PC-9 (cell line): ENCODE measurements around the gene SREK1. TPM values are rescaled to one million over a fixed set of nuclear protein-coding genes. Genes with fewer than 3 reads are reported as not detected.

Source experiments
- BruUV-seq: library from RNA; stranded (reverse); fragments of 400-500 nt; replicated peaks from 2 replicates; lab custom pipeline; 2021; lab: Mats Ljungman, UMichigan
- CTCF ChIA-PET: fragments of 300-600 bp; sonication (Branson Sonifier 250); formaldehyde crosslinking; loops from one replicate; lab custom pipeline; 2022; ENCODE audit warnings: antibody characterized with exemption; lab: Charles Lee
- POLR2A ChIA-PET: fragments of 300-600 bp; sonication (Branson Sonifier 250); formaldehyde crosslinking; loops from one replicate; lab custom pipeline; 2022; ENCODE audit warnings: antibody characterized with exemption; ENCODE audit not compliant: unreplicated experiment; lab: Charles Lee
- DNase-seq, 2 experiments: peaks; one replicate each; pipeline versions ENCODE4 v3.0.0 to v3.0.0-alpha.2; 2015 to 2022; ENCODE audit warnings: mixed read lengths in 1 of 2
- H2AFZ ChIP-seq: fragments of 200-600 bp; sonication (generic); 2 replicates; pipeline ENCODE4 v1.8.1; 2017; ENCODE audit warnings: antibody characterized with exemption
- H3F3A ChIP-seq: fragments of 200-600 bp; sonication (generic); 2 replicates; pipeline ENCODE4 v1.8.1; 2017; ENCODE audit warnings: antibody characterized with exemption, mild to moderate bottlenecking, low read depth; ENCODE audit not compliant: insufficient read depth
- H3K27ac ChIP-seq: fragments of 200-600 bp; sonication (generic); 2 replicates; pipeline ENCODE4 v1.6.1; 2016; ENCODE audit warnings: mixed run types
- H3K27me3 ChIP-seq: fragments of 200-600 bp; sonication (generic); 2 replicates; pipeline ENCODE4 v1.6.1; 2016; ENCODE audit warnings: low read depth, mixed run types; ENCODE audit not compliant: insufficient read depth
- H3K36me3 ChIP-seq: fragments of 200-600 bp; sonication (generic); 2 replicates; pipeline ENCODE4 v1.6.1; 2016; ENCODE audit warnings: low read depth, mixed run types
- H3K4me1 ChIP-seq: fragments of 200-600 bp; sonication (generic); replicated peaks from 2 replicates; pipeline ENCODE4 v1.6.1; 2016; ENCODE audit warnings: mixed run types; ENCODE audit not compliant: insufficient read depth
- H3K4me2 ChIP-seq: fragments of 200-600 bp; sonication (generic); 2 replicates; pipeline ENCODE4 v1.6.1; 2017; ENCODE audit warnings: mixed run types
- H3K4me3 ChIP-seq: fragments of 200-600 bp; sonication (generic); 2 replicates; pipeline ENCODE4 v1.6.1; 2016; ENCODE audit warnings: mixed run types
- H3K79me2 ChIP-seq: fragments of 200-600 bp; sonication (generic); 2 replicates; pipeline ENCODE4 v1.6.1; 2017; ENCODE audit warnings: low read depth, mixed run types
- H3K9me2 ChIP-seq: fragments of 200-600 bp; sonication (generic); 2 replicates; pipeline ENCODE4 v1.8.1; 2017; ENCODE audit warnings: mild to moderate bottlenecking; ENCODE audit not compliant: insufficient read depth
- H3K9me3 ChIP-seq: fragments of 200-600 bp; sonication (generic); 2 replicates; pipeline ENCODE4 v1.8.1; 2016; ENCODE audit warnings: low read depth; ENCODE audit not compliant: insufficient read depth
- H4K20me1 ChIP-seq: fragments of 200-600 bp; sonication (generic); 2 replicates; pipeline ENCODE4 v1.8.1; 2017; ENCODE audit not compliant: insufficient read depth
- EZH2 ChIP-seq: fragments of 200-600 bp; sonication (generic); IDR thresholded peaks from 2 replicates; pipeline ENCODE4 v1.8.0; 2017; ENCODE audit warnings: antibody characterized with exemption, low read depth
- intact Hi-C: fragments of 100-400 bp; cut with micrococcal nuclease; formaldehyde crosslinking; loops from one replicate; pipeline ENCODE4 v1.10.0; 2022; ENCODE audit not compliant: unreplicated experiment
- total RNA-seq: library from RNA; stranded (reverse); gene quantifications from 2 replicates; pipeline ENCODE4 v1.2.3, GENCODE V29; 2021
- TF ChIP-seq, protein P1 (sequence below): fragments of 200-600 bp; sonication (generic); conservative IDR thresholded peaks from 2 replicates; pipeline ENCODE4 v1.6.1; 2017; ENCODE audit warnings: mixed run types, antibody characterized with exemption, mild to moderate bottlenecking, moderate library complexity

The SREK1 gene
- total RNA-seq, 1 experiment from 2014 or later = 73.8 TPM

DNA sequence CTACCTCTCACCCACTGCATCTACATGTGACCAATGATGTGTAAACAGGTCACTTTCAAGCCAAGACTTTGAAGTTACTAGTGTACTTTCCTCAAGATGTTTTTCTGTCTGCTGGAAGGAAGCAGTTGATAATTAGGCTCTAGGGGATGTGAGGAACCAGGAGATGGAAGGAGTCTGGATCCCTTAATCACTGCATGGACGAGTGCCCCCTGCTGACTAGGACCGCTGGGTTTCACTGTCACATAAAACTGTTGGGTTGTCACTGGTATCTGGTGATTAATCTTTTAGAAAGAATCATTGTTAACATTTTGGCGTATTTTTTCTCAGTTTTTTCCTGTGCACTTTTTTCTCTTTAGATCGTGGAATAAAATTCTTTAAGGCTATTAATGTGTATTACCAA, 79.5 kb downstream of the SREK1 start:
- no peaks in the 10 kb centered on the region for H3K9me3 ChIP-seq
- H3K4me3 ChIP-seq = no peak overlapping the region
- no peak for DNase-seq
- H3K27me3 ChIP-seq = no peaks in the 10 kb centered on the region
- no TSS peak for BruUV-seq
- no peaks in the 10 kb centered on the region for H3K9me2 ChIP-seq
- peaks cover 25% of the 10 kb centered on the region for H3K4me1 ChIP-seq
- H3K4me2 ChIP-seq = peak overlapping the region; percentile 13; the same call in 1 of the 2 replicates
- no peaks in the 10 kb centered on the region for H4K20me1 ChIP-seq
- intact Hi-C loops = no loop called here
- H3K79me2 ChIP-seq = no peaks in the 10 kb centered on the region
- TF ChIP-seq, protein P1, sequence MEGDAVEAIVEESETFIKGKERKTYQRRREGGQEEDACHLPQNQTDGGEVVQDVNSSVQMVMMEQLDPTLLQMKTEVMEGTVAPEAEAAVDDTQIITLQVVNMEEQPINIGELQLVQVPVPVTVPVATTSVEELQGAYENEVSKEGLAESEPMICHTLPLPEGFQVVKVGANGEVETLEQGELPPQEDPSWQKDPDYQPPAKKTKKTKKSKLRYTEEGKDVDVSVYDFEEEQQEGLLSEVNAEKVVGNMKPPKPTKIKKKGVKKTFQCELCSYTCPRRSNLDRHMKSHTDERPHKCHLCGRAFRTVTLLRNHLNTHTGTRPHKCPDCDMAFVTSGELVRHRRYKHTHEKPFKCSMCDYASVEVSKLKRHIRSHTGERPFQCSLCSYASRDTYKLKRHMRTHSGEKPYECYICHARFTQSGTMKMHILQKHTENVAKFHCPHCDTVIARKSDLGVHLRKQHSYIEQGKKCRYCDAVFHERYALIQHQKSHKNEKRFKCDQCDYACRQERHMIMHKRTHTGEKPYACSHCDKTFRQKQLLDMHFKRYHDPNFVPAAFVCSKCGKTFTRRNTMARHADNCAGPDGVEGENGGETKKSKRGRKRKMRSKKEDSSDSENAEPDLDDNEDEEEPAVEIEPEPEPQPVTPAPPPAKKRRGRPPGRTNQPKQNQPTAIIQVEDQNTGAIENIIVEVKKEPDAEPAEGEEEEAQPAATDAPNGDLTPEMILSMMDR = peak; percentile 40
- no peak for TF ChIP-seq EZH2
- peak overlapping the region; percentile 54 for H3K27ac ChIP-seq
- no peaks in the 10 kb centered on the region for H3K36me3 ChIP-seq
- H2AFZ ChIP-seq = no peak overlapping the region
- H3F3A ChIP-seq = peaks cover 8% of the 10 kb centered on the region; the same call in 1 of the 2 replicates
- CTCF ChIA-PET = no interaction called here
- POLR2A ChIA-PET = interaction anchor here (0.6 kb wide), 1 partner anchor 79 kb away, joined by 5 read pairs; the partner anchor contains the start of gene SREK1

DNA sequence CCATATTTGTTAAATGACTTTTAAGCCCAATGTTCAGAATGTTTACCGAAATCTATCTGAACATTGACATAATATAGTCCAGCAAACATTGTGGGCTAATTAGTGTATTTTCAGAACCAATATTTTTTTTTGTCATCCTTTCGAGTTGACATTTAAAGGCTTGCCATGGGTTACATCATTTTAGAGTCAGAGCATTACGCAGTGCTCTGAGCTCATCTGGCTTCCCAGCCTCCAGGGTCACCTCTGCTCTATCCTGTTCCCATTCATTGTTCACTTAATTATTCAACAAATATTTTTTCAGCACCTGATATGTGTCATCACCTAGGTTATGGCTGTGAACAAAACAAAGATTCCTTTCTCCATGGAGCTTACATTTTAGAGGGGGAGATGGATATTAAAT, 80.2 kb downstream of the SREK1 start:
- intact Hi-C loops = no loop called here
- CTCF ChIA-PET = no interaction called here
- no TSS peak for BruUV-seq
- no peak overlapping the region for H3K4me3 ChIP-seq
- 0 out of 2 replicates have a peak overlapping the region, but pooled peaks have one; percentile 13 for H3K4me2 ChIP-seq
- no peaks in the 10 kb centered on the region for H4K20me1 ChIP-seq
- no peaks in the 10 kb centered on the region for H3K9me3 ChIP-seq
- peaks cover 8% of the 10 kb centered on the region; the same call in 1 of the 2 replicates for H3F3A ChIP-seq
- H3K36me3 ChIP-seq = no peaks in the 10 kb centered on the region
- POLR2A ChIA-PET = no interaction called here
- H3K27ac ChIP-seq = peak overlapping the region; percentile 54
- H3K79me2 ChIP-seq = no peaks in the 10 kb centered on the region
- H3K9me2 ChIP-seq = no peaks in the 10 kb centered on the region
- H3K4me1 ChIP-seq = peaks cover 25% of the 10 kb centered on the region
- DNase-seq = no peak
- H3K27me3 ChIP-seq = no peaks in the 10 kb centered on the region
- H2AFZ ChIP-seq = no peak overlapping the region
- TF ChIP-seq, protein P1 = no peak
- no peak for TF ChIP-seq EZH2

DNA sequence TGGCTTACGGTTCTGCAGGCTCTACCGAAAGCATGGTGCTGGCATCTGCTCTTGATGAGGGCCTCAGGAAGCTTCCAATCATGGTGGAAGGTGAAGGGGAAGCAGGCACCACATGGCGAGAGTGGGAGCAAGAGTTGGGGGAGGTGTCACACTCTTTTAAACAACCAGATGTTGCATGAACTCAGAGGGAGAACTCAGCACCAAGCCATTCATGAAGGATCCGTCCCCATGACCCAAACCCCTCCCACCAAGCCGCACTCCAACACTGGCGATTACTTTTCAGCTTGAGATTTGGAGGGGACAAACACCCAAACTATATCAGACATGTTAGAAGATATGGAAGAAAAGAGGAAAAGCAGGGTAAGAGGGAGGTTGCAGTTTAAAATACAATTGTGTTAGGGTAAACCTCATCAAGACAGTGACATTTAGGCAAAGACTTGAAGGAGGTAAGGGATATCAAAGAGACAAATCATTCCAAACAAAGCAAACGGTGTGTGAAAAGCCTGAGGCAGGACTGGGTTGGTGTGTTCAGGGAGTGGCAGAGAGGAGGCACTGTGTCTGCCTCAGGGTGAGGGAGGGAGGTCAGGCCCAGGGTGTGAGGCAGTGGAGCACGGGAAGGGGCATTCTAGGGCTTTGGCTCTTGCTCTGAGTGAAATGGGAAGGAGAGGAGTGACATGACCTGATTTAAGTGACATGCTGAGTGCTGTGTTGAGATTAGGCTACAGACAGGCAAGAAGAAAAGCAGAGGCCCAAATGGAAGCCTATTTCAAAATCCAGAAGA, 80.9 kb downstream of the SREK1 start:
- Histone ChIP-seq H3K9me3 (no peaks in the 10 kb centered on the region), H3K79me2 (no peaks in the 10 kb centered on the region), H3K36me3 (no peaks in the 10 kb centered on the region), H3K4me3 (no peak overlapping the region), H2AFZ (no peak overlapping the region), H3K4me1 (peaks cover 25% of the 10 kb centered on the region), H3K27me3 (no peaks in the 10 kb centered on the region), H4K20me1 (no peaks in the 10 kb centered on the region), H3K9me2 (no peaks in the 10 kb centered on the region), H3K4me2 (no peak overlapping the region), H3K27ac (no peak overlapping the region), H3F3A (peaks cover 8% of the 10 kb centered on the region; the same call in 1 of the 2 replicates)
- CTCF ChIA-PET = no interaction called here
- intact Hi-C loops = no loop called here
- BruUV-seq = no TSS peak
- TF ChIP-seq EZH2 = no peak
- TF ChIP-seq, protein P1 = no peak
- no peak for DNase-seq
- POLR2A ChIA-PET = no interaction called here
